HCT116 (cell line): ENCODE results near the gene AGAP1.

Source experiments
- EZH2 ChIP-seq: fragments of 200-600 bp; sonication (generic); IDR thresholded peaks from 2 replicates; pipeline ENCODE4 v1.6.1; 2017; ENCODE audit warnings: antibody characterized with exemption, mixed run types
- EZH2phosphoT487 ChIP-seq: fragments of 200-600 bp; IDR thresholded peaks from 2 replicates; pipeline ENCODE4 v1.6.1; 2018; ENCODE audit warnings: antibody characterized with exemption, borderline replicate concordance
- POLR2A ChIP-seq: IDR thresholded peaks from 2 replicates; pipeline ENCODE4 v1.7.0; 2011; ENCODE audit warnings: borderline replicate concordance; ENCODE audit not compliant: insufficient read depth, insufficient read length; ENCODE audit errors: extremely low read depth
- POLR2AphosphoS5 ChIP-seq: IDR thresholded peaks from 2 replicates; pipeline ENCODE4 v1.6.1; 2011; ENCODE audit warnings: mild to moderate bottlenecking, low read depth, low read length, moderate library complexity
- ZFX ChIP-seq: fragments of 450-650 bp; IDR thresholded peaks from 2 replicates; pipeline ENCODE4 v1.6.1; 2017
- TF ChIP-seq, protein P1 (sequence below): IDR thresholded peaks from 2 replicates; pipeline ENCODE4 v1.6.1; 2012; ENCODE audit warnings: low read depth
- TF ChIP-seq, protein P2 (sequence below): IDR thresholded peaks from 2 replicates; pipeline ENCODE4 v1.6.1; 2011; ENCODE audit warnings: mild to moderate bottlenecking, low read length, moderate library complexity; ENCODE audit not compliant: insufficient replicate concordance; ENCODE audit errors: extremely low read depth
- TF ChIP-seq, protein P3 (sequence below), 3 experiments: fragments of 200-600 bp in 1 of 3; sonication (generic) in 1 of 3; IDR thresholded peaks in 2 of 3; conservative IDR thresholded peaks in 1 of 3; 2 replicates each; pipeline ENCODE4 v1.5.1; 2012 to 2017; ENCODE audit warnings: low read depth in 2 of 3, low read length in 2 of 3, antibody characterized with exemption in 1 of 3, borderline replicate concordance in 1 of 3, control low read depth in 1 of 3, mild to moderate bottlenecking in 1 of 3, mixed read lengths in 1 of 3, mixed run types in 1 of 3, moderate library complexity in 1 of 3; ENCODE audit not compliant: insufficient read depth in 1 of 3
- TF ChIP-seq, protein P4 (sequence below): IDR thresholded peaks from 2 replicates; pipeline ENCODE4 v1.6.1; 2012

DNA sequence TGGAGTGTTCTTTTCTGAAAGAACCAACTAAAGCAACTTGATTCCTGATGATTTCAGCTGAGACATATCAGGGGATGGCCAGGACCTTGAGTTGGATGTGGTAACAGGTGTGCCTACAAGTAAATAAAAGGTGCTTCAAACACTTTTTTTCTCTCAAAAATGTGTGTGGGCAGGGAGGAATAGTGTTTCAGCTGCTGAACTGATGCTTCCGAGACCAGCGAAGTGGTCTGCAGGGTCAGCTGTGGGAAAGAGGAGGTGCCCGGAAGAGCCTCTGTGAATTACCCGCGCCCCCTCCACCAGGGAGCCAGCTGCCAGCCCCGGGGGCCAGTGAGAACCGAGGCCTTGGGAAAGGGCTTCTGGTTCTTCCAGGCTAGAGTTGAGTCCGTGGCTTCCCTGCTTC is 425.0 kb downstream of the AGAP1 start:
- TF ChIP-seq POLR2AphosphoS5, result no peak
- TF ChIP-seq, protein P1, sequence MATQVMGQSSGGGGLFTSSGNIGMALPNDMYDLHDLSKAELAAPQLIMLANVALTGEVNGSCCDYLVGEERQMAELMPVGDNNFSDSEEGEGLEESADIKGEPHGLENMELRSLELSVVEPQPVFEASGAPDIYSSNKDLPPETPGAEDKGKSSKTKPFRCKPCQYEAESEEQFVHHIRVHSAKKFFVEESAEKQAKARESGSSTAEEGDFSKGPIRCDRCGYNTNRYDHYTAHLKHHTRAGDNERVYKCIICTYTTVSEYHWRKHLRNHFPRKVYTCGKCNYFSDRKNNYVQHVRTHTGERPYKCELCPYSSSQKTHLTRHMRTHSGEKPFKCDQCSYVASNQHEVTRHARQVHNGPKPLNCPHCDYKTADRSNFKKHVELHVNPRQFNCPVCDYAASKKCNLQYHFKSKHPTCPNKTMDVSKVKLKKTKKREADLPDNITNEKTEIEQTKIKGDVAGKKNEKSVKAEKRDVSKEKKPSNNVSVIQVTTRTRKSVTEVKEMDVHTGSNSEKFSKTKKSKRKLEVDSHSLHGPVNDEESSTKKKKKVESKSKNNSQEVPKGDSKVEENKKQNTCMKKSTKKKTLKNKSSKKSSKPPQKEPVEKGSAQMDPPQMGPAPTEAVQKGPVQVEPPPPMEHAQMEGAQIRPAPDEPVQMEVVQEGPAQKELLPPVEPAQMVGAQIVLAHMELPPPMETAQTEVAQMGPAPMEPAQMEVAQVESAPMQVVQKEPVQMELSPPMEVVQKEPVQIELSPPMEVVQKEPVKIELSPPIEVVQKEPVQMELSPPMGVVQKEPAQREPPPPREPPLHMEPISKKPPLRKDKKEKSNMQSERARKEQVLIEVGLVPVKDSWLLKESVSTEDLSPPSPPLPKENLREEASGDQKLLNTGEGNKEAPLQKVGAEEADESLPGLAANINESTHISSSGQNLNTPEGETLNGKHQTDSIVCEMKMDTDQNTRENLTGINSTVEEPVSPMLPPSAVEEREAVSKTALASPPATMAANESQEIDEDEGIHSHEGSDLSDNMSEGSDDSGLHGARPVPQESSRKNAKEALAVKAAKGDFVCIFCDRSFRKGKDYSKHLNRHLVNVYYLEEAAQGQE, result no peak
- TF ChIP-seq, protein P2, sequence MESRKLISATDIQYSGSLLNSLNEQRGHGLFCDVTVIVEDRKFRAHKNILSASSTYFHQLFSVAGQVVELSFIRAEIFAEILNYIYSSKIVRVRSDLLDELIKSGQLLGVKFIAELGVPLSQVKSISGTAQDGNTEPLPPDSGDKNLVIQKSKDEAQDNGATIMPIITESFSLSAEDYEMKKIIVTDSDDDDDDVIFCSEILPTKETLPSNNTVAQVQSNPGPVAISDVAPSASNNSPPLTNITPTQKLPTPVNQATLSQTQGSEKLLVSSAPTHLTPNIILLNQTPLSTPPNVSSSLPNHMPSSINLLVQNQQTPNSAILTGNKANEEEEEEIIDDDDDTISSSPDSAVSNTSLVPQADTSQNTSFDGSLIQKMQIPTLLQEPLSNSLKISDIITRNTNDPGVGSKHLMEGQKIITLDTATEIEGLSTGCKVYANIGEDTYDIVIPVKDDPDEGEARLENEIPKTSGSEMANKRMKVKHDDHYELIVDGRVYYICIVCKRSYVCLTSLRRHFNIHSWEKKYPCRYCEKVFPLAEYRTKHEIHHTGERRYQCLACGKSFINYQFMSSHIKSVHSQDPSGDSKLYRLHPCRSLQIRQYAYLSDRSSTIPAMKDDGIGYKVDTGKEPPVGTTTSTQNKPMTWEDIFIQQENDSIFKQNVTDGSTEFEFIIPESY, result no peak
- TF ChIP-seq, protein P3, sequence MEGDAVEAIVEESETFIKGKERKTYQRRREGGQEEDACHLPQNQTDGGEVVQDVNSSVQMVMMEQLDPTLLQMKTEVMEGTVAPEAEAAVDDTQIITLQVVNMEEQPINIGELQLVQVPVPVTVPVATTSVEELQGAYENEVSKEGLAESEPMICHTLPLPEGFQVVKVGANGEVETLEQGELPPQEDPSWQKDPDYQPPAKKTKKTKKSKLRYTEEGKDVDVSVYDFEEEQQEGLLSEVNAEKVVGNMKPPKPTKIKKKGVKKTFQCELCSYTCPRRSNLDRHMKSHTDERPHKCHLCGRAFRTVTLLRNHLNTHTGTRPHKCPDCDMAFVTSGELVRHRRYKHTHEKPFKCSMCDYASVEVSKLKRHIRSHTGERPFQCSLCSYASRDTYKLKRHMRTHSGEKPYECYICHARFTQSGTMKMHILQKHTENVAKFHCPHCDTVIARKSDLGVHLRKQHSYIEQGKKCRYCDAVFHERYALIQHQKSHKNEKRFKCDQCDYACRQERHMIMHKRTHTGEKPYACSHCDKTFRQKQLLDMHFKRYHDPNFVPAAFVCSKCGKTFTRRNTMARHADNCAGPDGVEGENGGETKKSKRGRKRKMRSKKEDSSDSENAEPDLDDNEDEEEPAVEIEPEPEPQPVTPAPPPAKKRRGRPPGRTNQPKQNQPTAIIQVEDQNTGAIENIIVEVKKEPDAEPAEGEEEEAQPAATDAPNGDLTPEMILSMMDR (IDR thresholded peaks at IDR 0.05 in 2 of 3, conservative IDR thresholded peaks at IDR 0.05 in 1 of 3; ENCODE audit: borderline replicate concordance in 1 of 3, insufficient read depth in 1 of 3, low read depth in 2 of 3, low read length in 2 of 3), result no peak
- TF ChIP-seq POLR2A, result no peak
- no peak for TF ChIP-seq EZH2
- TF ChIP-seq, protein P4, sequence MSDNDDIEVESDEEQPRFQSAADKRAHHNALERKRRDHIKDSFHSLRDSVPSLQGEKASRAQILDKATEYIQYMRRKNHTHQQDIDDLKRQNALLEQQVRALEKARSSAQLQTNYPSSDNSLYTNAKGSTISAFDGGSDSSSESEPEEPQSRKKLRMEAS, result no peak
- TF ChIP-seq EZH2phosphoT487, result no peak
- TF ChIP-seq ZFX, result no peak
